Prostate gland (tissue), 2 donors: Measurements from ENCODE around the gene TRIM22. TPM values are rescaled to one million over a fixed set of nuclear protein-coding genes. Genes with fewer than 3 reads are reported as not detected.
"Not testable (repeated sequence)": the region's sequence is repeated elsewhere in the genome, so short reads cannot be mapped to it uniquely, and the experiment has no call there.

ENCODE experiments used
- DNase-seq: peaks from one replicate; pipeline ENCODE4 v3.0.0-alpha.2; 2019; ENCODE audit warnings: low spot score
- H3K27ac ChIP-seq, 2 donors: fragments of 200-600 bp; sonication (generic); 2 replicates each; pipeline ENCODE4 v1.5.1; 2017 to 2019
- H3K27me3 ChIP-seq: fragments of 200-600 bp; sonication (generic); replicated peaks from 2 replicates; pipeline ENCODE4 v1.5.1; 2019; ENCODE audit not compliant: insufficient read depth
- H3K36me3 ChIP-seq, 2 donors: fragments of 200-600 bp; sonication (generic); 1 replicate in 1 of 2; 2 replicates in 1 of 2; pipeline versions ENCODE4 v1.5.1 to v1.8.1; 2017 to 2019
- H3K4me1 ChIP-seq: fragments of 200-600 bp; sonication (generic); replicated peaks from 2 replicates; pipeline ENCODE4 v1.5.1; 2019
- H3K4me3 ChIP-seq, 2 donors: fragments of 200-600 bp; sonication (generic); 2 replicates each; pipeline ENCODE4 v1.5.1; 2017 to 2019
- H3K9me3 ChIP-seq: fragments of 200-600 bp; sonication (generic); 2 replicates; pipeline ENCODE4 v1.5.1; 2017
- POLR2A ChIP-seq: fragments of 450-650 bp; IDR thresholded peaks from one replicate; pipeline ENCODE4 v1.6.1; 2016; ENCODE audit warnings: antibody characterized with exemption, mild to moderate bottlenecking
- POLR2AphosphoS5 ChIP-seq: sonication (generic); formaldehyde crosslinking; IDR thresholded peaks from one replicate; pipeline ENCODE4 v1.6.1; 2017; ENCODE audit warnings: antibody characterized with exemption
- WGBS: methylation state at CpG from one replicate; pipeline ENCODE4 v1.1.5; 2018; 5-methylcytosine and 5-hydroxymethylcytosine counted together
- intact Hi-C: fragments of 100-400 bp; cut with DNase I; formaldehyde crosslinking; loops from one replicate; pipeline ENCODE4 v1.14.2; 2022
- total RNA-seq, 2 donors: library from RNA; depleted of rRNA; stranded (reverse); fragments of >200 nt; gene quantifications; one replicate each; pipeline ENCODE4 v1.1.0, GENCODE V29; 2016
- TF ChIP-seq, protein P1 (sequence below), 4 experiments: fragments of 200-600 bp in 2 of 4; fragments of 450-650 bp in 2 of 4; sonication (generic) in 2 of 4; IDR thresholded peaks; 1 replicate in 3 of 4; 2 replicates in 1 of 4; pipeline ENCODE4 v1.5.1; 2016 to 2019; ENCODE audit warnings: antibody characterized with exemption in 4 of 4, mild to moderate bottlenecking in 2 of 4, moderate library complexity in 2 of 4

The TRIM22 gene
- total RNA-seq, 2 donors from 2014 or later = 32.8 to 47.4 TPM

DNA sequence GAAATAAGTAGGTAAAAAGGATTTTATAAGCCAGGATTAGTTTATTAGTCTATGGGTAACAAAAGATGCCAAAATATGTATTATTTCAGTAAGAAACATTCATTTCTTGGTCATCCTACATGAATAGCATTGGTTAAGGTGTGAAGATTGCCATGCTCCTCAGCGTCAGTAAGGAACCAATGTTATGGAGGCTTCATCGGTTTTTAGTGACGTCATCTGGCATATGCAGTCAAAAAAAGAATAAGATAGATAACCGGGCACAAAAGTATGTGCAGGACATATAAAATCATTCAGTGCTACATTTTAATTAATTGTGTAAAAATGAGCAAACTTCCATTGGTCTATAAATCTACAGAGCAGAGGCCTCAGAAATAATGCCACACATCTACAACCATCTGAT is 34.1 kb upstream of the TRIM22 start:
- intact Hi-C loops = no loop called here
- WGBS = 98% methylated on average over 4 of the region's 4 CpGs
- no peaks in the 10 kb centered on the region for H3K4me1 ChIP-seq
- H3K9me3 ChIP-seq = no peaks in the 10 kb centered on the region
- H3K27me3 ChIP-seq = no peaks in the 10 kb centered on the region
- no peaks in the 10 kb centered on the region for H3K36me3 ChIP-seq
- DNase-seq = no peak
- no peak overlapping the region for H3K27ac ChIP-seq
- no peak overlapping the region for H3K4me3 ChIP-seq
- TF ChIP-seq, protein P1, sequence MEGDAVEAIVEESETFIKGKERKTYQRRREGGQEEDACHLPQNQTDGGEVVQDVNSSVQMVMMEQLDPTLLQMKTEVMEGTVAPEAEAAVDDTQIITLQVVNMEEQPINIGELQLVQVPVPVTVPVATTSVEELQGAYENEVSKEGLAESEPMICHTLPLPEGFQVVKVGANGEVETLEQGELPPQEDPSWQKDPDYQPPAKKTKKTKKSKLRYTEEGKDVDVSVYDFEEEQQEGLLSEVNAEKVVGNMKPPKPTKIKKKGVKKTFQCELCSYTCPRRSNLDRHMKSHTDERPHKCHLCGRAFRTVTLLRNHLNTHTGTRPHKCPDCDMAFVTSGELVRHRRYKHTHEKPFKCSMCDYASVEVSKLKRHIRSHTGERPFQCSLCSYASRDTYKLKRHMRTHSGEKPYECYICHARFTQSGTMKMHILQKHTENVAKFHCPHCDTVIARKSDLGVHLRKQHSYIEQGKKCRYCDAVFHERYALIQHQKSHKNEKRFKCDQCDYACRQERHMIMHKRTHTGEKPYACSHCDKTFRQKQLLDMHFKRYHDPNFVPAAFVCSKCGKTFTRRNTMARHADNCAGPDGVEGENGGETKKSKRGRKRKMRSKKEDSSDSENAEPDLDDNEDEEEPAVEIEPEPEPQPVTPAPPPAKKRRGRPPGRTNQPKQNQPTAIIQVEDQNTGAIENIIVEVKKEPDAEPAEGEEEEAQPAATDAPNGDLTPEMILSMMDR (IDR thresholded peaks at IDR 0.05) = no peak
- TF ChIP-seq POLR2AphosphoS5 (no peak), POLR2A (no peak)

DNA sequence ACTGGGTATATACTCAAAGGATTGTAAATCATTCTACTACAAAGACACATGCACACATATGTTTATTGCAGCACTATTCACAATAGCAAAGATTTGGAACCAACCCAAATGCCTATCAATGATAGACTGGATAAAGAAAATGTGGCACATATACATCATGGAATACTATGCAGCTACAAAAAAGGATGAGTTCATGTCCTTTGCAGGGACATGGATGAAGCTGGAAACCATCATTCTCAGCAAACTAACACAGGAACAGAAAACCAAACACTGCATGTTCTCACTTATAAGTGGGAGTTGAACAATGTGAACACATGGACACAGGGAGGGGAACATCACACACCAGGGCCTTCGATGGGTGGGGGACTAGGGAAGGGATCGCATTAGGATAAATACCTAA is 32.6 kb upstream of the TRIM22 start:
- H3K27ac ChIP-seq, H3K36me3 ChIP-seq, DNase-seq, H3K4me3 ChIP-seq, H3K27me3 ChIP-seq, intact Hi-C loops, H3K9me3 ChIP-seq, H3K4me1 ChIP-seq: not testable (repeated sequence)
- WGBS = 98% methylated on average over 2 of the region's 2 CpGs

DNA sequence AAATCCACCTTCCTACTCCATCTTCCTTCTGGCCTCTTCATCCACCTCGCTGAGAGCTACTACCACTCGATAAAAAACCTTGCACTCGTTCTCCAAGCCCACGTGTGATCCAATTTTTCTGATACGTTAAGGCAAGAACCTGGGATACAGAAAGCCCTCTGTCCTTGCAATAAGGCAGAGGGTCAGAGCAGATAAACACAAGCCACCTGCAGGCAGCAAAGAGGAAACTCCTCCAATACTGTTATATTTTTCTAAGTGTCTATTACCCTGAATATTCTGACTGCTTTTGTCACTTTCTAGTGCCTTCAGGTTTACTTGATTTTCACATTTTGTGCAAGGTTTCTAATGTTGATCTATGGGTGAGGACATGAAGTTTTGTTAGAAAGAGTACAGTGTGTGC is 31.3 kb upstream of the TRIM22 start:
- H3K9me3 ChIP-seq = no peaks in the 10 kb centered on the region
- no peak for DNase-seq
- no peaks in the 10 kb centered on the region for H3K27me3 ChIP-seq
- no peak overlapping the region for H3K4me3 ChIP-seq
- 87% methylated on average over 5 of the region's 5 CpGs for WGBS
- H3K4me1 ChIP-seq = no peaks in the 10 kb centered on the region
- intact Hi-C loops = no loop called here
- H3K27ac ChIP-seq = no peak overlapping the region
- TF ChIP-seq, protein P1 (IDR thresholded peaks at IDR 0.05) = no peak
- TF ChIP-seq POLR2AphosphoS5 (no peak), POLR2A (no peak)
- no peaks in the 10 kb centered on the region for H3K36me3 ChIP-seq

DNA sequence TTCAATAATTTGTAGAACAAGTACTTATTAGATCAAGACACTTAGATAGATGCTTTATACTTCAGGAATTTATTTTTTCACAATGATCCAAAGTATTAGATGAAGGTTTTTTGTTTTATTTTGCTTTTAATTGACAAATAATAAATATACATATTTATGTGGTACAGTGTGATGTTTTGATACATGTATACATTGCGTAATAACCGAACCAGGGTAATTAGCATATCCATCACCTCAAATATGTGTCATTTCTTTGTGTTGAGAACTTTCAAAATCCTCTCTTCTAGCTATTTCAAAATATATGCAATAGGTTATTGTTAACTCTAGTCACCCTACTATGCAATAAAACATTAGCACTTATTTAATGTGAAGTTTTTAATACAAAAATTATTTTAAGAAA is 26.1 kb upstream of the TRIM22 start:
- DNase-seq = no peak
- no peak for TF ChIP-seq POLR2A
- TF ChIP-seq, protein P1 (IDR thresholded peaks at IDR 0.05) = no peak
- no peak for TF ChIP-seq POLR2AphosphoS5
- intact Hi-C loops = no loop called here
- H3K27me3 ChIP-seq = no peaks in the 10 kb centered on the region
- H3K36me3 ChIP-seq = no peaks in the 10 kb centered on the region
- no peak overlapping the region for H3K4me3 ChIP-seq
- H3K4me1 ChIP-seq = no peaks in the 10 kb centered on the region
- H3K27ac ChIP-seq = no peak overlapping the region
- WGBS = 99% methylated on average over 2 of the region's 2 CpGs
- no peaks in the 10 kb centered on the region for H3K9me3 ChIP-seq

DNA sequence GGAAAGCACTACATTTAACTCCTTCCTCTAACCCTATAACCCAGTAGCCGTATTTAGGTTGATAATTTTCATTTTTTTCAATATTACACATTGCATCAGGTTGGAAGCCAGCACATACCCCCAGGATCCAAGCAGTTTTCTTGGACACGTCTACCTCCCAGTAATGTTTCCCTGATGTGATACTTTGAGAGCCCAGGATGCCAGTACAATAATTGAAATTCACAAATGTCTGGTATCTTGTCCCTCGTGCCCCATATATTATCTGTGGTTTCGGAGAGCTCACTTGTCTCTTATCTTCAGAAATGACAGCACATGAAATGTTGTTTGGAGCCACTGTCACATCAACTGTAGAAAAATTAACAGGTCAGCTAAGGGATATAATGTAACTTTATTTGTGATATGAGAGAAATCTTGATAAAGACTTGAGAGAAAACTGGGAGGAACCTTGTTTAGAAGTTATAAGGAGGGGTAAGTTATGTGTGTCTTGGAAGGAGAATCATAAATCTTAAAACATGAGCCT is 24.5 kb upstream of the TRIM22 start:
- Histone ChIP-seq H3K4me1 (no peaks in the 10 kb centered on the region), H3K27me3 (no peaks in the 10 kb centered on the region), H3K4me3 (no peak overlapping the region), H3K9me3 (no peaks in the 10 kb centered on the region), H3K36me3 (no peaks in the 10 kb centered on the region), H3K27ac (no peak overlapping the region)
- no peak for DNase-seq
- WGBS = 88% methylated on average over 4 of the region's 4 CpGs
- TF ChIP-seq, protein P1 (IDR thresholded peaks at IDR 0.05) = no peak
- TF ChIP-seq POLR2AphosphoS5 (no peak), POLR2A (no peak)
- intact Hi-C loops = no loop called here
